Measurements from ENCODE around the gene KRTAP5-5. TPM values are rescaled to one million over a fixed set of nuclear protein-coding genes. Genes with fewer than 3 reads are reported as not detected.

KRTAP5-5 gene
- total and polyA plus RNA-seq, 2 of the 8 experiments (the other 6 are each of a cell fraction or from before 2014, with no cell fraction given): 0.09 TPM; not detected in 1

DNA sequence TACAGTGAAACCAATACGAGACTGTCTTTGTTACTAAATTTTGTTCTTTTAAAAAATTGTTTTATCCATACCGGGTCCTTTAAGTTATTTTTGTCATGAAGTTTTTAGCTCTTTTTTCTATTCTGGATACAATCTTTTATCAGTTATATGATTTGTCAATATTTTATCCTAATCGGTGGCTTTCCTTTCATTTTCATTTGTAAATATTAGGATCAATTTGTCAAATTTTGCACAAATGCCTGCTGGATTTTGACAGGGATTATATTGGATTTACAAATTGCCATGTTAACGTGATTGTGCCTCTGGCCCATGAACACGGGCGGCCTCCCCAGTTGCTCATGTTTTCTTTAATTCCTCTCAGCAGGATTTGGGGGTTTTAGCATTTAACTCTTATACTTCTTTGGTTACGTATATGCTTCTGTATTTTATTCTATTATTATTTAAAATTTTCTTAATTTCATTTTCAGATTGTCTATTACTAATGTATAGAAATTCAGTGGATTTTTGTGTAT is 46.7 kb downstream of the KRTAP5-5 start (continued):
- TF ChIP-seq SP4 (IDR thresholded peaks at IDR 0.05; ENCODE audit: low read length): no peak
- TF ChIP-seq CHD2 (IDR thresholded peaks at IDR 0.05; ENCODE audit: low read length): no peak
- TF ChIP-seq RNF2 (IDR thresholded peaks at IDR 0.05; ENCODE audit: borderline replicate concordance, low read depth, low read length, missing control alignments, poor library complexity, severe bottlenecking): no peak
- TF ChIP-seq, protein P1, sequence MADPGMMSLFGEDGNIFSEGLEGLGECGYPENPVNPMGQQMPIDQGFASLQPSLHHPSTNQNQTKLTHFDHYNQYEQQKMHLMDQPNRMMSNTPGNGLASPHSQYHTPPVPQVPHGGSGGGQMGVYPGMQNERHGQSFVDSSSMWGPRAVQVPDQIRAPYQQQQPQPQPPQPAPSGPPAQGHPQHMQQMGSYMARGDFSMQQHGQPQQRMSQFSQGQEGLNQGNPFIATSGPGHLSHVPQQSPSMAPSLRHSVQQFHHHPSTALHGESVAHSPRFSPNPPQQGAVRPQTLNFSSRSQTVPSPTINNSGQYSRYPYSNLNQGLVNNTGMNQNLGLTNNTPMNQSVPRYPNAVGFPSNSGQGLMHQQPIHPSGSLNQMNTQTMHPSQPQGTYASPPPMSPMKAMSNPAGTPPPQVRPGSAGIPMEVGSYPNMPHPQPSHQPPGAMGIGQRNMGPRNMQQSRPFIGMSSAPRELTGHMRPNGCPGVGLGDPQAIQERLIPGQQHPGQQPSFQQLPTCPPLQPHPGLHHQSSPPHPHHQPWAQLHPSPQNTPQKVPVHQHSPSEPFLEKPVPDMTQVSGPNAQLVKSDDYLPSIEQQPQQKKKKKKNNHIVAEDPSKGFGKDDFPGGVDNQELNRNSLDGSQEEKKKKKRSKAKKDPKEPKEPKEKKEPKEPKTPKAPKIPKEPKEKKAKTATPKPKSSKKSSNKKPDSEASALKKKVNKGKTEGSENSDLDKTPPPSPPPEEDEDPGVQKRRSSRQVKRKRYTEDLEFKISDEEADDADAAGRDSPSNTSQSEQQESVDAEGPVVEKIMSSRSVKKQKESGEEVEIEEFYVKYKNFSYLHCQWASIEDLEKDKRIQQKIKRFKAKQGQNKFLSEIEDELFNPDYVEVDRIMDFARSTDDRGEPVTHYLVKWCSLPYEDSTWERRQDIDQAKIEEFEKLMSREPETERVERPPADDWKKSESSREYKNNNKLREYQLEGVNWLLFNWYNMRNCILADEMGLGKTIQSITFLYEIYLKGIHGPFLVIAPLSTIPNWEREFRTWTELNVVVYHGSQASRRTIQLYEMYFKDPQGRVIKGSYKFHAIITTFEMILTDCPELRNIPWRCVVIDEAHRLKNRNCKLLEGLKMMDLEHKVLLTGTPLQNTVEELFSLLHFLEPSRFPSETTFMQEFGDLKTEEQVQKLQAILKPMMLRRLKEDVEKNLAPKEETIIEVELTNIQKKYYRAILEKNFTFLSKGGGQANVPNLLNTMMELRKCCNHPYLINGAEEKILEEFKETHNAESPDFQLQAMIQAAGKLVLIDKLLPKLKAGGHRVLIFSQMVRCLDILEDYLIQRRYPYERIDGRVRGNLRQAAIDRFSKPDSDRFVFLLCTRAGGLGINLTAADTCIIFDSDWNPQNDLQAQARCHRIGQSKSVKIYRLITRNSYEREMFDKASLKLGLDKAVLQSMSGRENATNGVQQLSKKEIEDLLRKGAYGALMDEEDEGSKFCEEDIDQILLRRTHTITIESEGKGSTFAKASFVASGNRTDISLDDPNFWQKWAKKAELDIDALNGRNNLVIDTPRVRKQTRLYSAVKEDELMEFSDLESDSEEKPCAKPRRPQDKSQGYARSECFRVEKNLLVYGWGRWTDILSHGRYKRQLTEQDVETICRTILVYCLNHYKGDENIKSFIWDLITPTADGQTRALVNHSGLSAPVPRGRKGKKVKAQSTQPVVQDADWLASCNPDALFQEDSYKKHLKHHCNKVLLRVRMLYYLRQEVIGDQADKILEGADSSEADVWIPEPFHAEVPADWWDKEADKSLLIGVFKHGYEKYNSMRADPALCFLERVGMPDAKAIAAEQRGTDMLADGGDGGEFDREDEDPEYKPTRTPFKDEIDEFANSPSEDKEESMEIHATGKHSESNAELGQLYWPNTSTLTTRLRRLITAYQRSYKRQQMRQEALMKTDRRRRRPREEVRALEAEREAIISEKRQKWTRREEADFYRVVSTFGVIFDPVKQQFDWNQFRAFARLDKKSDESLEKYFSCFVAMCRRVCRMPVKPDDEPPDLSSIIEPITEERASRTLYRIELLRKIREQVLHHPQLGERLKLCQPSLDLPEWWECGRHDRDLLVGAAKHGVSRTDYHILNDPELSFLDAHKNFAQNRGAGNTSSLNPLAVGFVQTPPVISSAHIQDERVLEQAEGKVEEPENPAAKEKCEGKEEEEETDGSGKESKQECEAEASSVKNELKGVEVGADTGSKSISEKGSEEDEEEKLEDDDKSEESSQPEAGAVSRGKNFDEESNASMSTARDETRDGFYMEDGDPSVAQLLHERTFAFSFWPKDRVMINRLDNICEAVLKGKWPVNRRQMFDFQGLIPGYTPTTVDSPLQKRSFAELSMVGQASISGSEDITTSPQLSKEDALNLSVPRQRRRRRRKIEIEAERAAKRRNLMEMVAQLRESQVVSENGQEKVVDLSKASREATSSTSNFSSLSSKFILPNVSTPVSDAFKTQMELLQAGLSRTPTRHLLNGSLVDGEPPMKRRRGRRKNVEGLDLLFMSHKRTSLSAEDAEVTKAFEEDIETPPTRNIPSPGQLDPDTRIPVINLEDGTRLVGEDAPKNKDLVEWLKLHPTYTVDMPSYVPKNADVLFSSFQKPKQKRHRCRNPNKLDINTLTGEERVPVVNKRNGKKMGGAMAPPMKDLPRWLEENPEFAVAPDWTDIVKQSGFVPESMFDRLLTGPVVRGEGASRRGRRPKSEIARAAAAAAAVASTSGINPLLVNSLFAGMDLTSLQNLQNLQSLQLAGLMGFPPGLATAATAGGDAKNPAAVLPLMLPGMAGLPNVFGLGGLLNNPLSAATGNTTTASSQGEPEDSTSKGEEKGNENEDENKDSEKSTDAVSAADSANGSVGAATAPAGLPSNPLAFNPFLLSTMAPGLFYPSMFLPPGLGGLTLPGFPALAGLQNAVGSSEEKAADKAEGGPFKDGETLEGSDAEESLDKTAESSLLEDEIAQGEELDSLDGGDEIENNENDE (IDR thresholded peaks at IDR 0.05; ENCODE audit: insufficient replicate concordance, low read length): no peak
- TF ChIP-seq, protein P2, sequence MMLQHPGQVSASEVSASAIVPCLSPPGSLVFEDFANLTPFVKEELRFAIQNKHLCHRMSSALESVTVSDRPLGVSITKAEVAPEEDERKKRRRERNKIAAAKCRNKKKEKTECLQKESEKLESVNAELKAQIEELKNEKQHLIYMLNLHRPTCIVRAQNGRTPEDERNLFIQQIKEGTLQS (IDR thresholded peaks at IDR 0.05; ENCODE audit: insufficient read depth, low read depth, low read length): no peak
- no peak for TF ChIP-seq EP300 (IDR thresholded peaks at IDR 0.05; ENCODE audit: borderline replicate concordance in 1 of 2, low read depth in 2 of 2, low read length in 2 of 2)
